Upper lobe of left lung (tissue), 6 donors: Measurements from ENCODE around the gene RAPGEF1. TPM values are rescaled to one million over a fixed set of nuclear protein-coding genes. Genes with fewer than 3 reads are reported as not detected.
A peak's percentile ranks its signal among the peaks of the same experiment; 100 is the strongest.

ENCODE experiments used
- ATAC-seq, 2 donors: fragments of 200-7000 bp; cut with Tn5 transposase; one replicate each; pipeline ENCODE4 v1.9.1; 2022; ENCODE audit warnings: mild to moderate bottlenecking in 2 of 2, moderate library complexity in 2 of 2; ENCODE audit not compliant: low FRiP score in 2 of 2
- DNase-seq, 2 donors: peaks; one replicate each; pipeline ENCODE4 v3.0.0-alpha.2; 2019 to 2020
- H3K27ac ChIP-seq, 4 donors: fragments of 200-600 bp; sonication (generic); one replicate each; pipeline ENCODE4 v1.5.1; 2016 to 2019
- H3K27me3 ChIP-seq, 4 donors: fragments of 200-600 bp; sonication (generic); one replicate each; pipeline ENCODE4 v1.5.1; 2017 to 2019
- H3K36me3 ChIP-seq, 4 donors: fragments of 200-600 bp; sonication (generic); one replicate each; pipeline ENCODE4 v1.5.1; 2016 to 2019
- H3K4me1 ChIP-seq, 4 donors: fragments of 200-600 bp; sonication (generic); one replicate each; pipeline ENCODE4 v1.5.1; 2018 to 2019
- H3K4me3 ChIP-seq, 4 donors: fragments of 200-600 bp; sonication (generic); one replicate each; pipeline ENCODE4 v1.5.1; 2017 to 2019; ENCODE audit warnings: mild to moderate bottlenecking in 2 of 4, moderate library complexity in 1 of 4
- H3K9me3 ChIP-seq, 4 donors: fragments of 200-600 bp; sonication (generic); one replicate each; pipeline ENCODE4 v1.5.1; 2018 to 2019
- EP300 ChIP-seq, 4 donors: sonication (generic); formaldehyde crosslinking; IDR thresholded peaks; one replicate each; pipeline ENCODE4 v1.5.1; 2017; ENCODE audit warnings: antibody characterized with exemption in 4 of 4, control low read depth in 2 of 4
- POLR2A ChIP-seq, 4 donors: fragments of 450-650 bp; IDR thresholded peaks; one replicate each; pipeline ENCODE4 v1.5.1; 2016 to 2017; ENCODE audit warnings: antibody characterized with exemption in 4 of 4, mild to moderate bottlenecking in 2 of 4
- POLR2AphosphoS5 ChIP-seq, 2 donors: sonication (generic); formaldehyde crosslinking; IDR thresholded peaks; one replicate each; pipeline ENCODE4 v1.5.1; 2017; ENCODE audit warnings: antibody characterized with exemption in 2 of 2
- WGBS, 2 donors: methylation state at CpG; one replicate each; pipeline ENCODE4 v1.1.5; 2017 to 2018; 5-methylcytosine and 5-hydroxymethylcytosine counted together
- total RNA-seq, 6 donors: library from RNA; depleted of rRNA in 4 of 6; stranded (reverse); fragments of >200 nt in 4 of 6; gene quantifications; one replicate each; pipeline versions ENCODE4 v1.1.0 to v1.2.1, GENCODE V29; 2016 to 2021
- TF ChIP-seq, protein P1 (sequence below), 6 experiments: fragments of 450-650 bp in 4 of 6; fragments of 200-600 bp in 2 of 6; sonication (generic) in 2 of 6; IDR thresholded peaks; one replicate each; pipeline ENCODE4 v1.5.1; 2016 to 2019; ENCODE audit warnings: antibody characterized with exemption in 6 of 6
- donor health status: DM: no; HTN: no; CAD: no; lungs with moderate emphysema.
- donor health status: DM: no; HTN: yes; CAD: no; lungs with severe emphysema.

The RAPGEF1 gene
- total RNA-seq, 6 donors from 2014 or later, result 82.8 to 161 (median 96.8) TPM

DNA sequence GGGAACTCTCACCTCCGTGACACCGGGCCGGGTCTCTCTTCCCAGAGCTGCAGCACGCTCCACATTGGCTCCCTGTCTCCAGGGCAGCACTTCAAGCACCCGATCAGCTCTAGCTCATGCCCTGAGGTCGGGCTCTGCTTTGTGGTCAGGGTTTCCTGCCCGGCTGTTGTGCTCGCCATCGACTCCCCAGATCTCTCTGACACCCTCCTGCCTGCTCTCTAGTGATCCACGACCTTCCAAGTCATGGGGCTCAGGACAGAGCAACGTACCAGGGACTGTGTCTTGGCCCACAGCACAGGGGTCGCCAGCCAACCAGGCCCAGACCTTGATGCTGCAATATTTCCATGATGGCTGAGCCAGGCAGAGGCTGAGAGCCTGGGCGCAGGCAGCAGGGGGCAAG, 149.4 kb downstream of the RAPGEF1 start:
- H3K4me1 ChIP-seq, result peaks cover 0 to 11% (median 5%) of the 10 kb centered on the region in 4 donors
- H3K27ac ChIP-seq, result peak overlapping the region in 1 of 4 donors; percentile 41
- no peak overlapping the region for H3K4me3 ChIP-seq
- no peak for ATAC-seq
- no peaks in the 10 kb centered on the region for H3K9me3 ChIP-seq
- H3K36me3 ChIP-seq, result peaks cover 13 to 72% (median 58%) of the 10 kb centered on the region in 4 donors
- no peaks in the 10 kb centered on the region for H3K27me3 ChIP-seq
- DNase-seq, result peak in 1 of 2 donors; percentile 35
- TF ChIP-seq POLR2A (IDR thresholded peaks at IDR 0.05) (no peak), EP300 (IDR thresholded peaks at IDR 0.05) (no peak), POLR2AphosphoS5 (IDR thresholded peaks at IDR 0.05) (no peak)
- TF ChIP-seq, protein P1, sequence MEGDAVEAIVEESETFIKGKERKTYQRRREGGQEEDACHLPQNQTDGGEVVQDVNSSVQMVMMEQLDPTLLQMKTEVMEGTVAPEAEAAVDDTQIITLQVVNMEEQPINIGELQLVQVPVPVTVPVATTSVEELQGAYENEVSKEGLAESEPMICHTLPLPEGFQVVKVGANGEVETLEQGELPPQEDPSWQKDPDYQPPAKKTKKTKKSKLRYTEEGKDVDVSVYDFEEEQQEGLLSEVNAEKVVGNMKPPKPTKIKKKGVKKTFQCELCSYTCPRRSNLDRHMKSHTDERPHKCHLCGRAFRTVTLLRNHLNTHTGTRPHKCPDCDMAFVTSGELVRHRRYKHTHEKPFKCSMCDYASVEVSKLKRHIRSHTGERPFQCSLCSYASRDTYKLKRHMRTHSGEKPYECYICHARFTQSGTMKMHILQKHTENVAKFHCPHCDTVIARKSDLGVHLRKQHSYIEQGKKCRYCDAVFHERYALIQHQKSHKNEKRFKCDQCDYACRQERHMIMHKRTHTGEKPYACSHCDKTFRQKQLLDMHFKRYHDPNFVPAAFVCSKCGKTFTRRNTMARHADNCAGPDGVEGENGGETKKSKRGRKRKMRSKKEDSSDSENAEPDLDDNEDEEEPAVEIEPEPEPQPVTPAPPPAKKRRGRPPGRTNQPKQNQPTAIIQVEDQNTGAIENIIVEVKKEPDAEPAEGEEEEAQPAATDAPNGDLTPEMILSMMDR (IDR thresholded peaks at IDR 0.05), result no peak
- 71 to 85% methylated on average over 10 to 13 of the region's 13 CpGs for WGBS, 2 donors

DNA sequence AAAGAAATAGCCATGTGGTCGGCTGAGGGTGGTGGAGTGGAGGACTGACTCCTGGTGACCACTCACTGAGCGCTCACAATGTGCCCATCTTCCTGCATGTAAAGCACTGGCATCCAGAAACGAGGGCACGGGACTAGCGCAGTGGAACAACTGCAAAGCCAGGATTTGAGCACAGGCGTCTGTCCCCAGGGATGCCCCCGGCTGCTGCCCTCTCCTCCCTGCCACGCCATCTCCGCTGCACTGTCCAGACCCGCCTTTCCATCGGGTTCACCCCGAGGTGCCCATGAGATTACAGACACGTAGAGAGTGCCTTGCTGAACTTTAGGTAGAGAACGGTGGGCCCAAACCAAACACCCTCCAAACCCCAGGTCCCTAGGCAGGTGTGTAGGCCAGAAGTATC, 149.9 kb downstream of the RAPGEF1 start:
- Histone ChIP-seq H3K36me3 (peaks cover 13 to 72% (median 56%) of the 10 kb centered on the region in 4 donors), H3K27me3 (no peaks in the 10 kb centered on the region), H3K4me3 (no peak overlapping the region), H3K9me3 (no peaks in the 10 kb centered on the region), H3K4me1 (peaks cover 3 to 14% (median 7%) of the 10 kb centered on the region in 4 donors), H3K27ac (no peak overlapping the region)
- 92 to 93% methylated on average over 13 to 14 of the region's 14 CpGs for WGBS, 2 donors
- TF ChIP-seq EP300 (IDR thresholded peaks at IDR 0.05) (no peak), POLR2A (IDR thresholded peaks at IDR 0.05) (no peak), POLR2AphosphoS5 (IDR thresholded peaks at IDR 0.05) (no peak)
- TF ChIP-seq, protein P1 (IDR thresholded peaks at IDR 0.05), result no peak
- DNase-seq (no peak), ATAC-seq (no peak)

DNA sequence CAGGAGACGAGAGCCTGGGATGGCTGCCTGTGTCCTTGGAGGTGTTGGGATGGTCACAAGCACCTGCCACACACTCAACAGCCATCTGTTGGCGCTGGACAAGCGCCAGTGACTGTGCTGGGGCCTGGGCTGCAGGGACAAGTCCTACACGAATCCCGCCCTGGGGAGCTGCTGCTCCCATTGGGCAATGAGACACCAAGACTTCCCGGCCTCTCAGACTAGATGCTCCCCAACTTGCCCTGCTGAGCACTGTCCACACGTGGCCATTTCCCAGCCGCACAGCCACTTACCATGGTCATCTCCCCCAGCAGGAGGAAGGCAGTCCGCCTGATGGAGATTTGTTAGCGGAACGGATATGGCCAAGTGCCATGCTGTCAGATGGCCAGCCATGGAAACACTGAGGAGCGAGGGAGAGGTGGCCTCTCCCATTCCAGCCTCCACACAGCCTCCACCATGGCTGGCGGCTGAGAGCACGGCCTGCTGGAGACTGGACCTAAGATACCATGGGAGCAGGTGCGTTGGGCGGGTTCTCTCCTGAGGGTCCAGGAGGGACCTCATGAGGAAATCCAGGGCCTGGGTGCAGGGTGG, 150.7 kb downstream of the RAPGEF1 start:
- peaks cover 14 to 72% (median 55%) of the 10 kb centered on the region in 4 donors for H3K36me3 ChIP-seq
- DNase-seq, result no peak
- no peak for ATAC-seq

DNA sequence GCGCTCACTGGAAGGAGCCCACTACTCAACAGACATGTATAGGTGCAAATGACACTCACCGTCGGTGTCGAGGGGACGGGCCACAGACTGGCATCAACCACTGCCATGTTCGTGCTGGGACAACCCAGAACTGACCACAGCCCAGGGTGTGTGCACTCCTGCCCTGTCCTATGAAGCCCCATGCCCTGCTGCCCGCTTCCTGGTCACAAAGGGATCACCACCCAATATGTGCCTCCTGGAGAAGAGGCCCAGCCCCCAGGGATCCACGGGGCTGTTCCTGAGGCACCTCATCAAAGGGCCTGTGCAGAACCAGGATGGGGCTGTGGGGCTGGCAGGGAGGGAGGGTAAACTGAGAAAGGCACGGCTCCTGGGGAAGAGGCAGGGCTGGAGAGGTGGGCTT, 151.5 kb downstream of the RAPGEF1 start:
- ATAC-seq (no peak), DNase-seq (no peak)
- Histone ChIP-seq H3K27ac (peak overlapping the region in 1 of 4 donors; percentile 3), H3K9me3 (no peaks in the 10 kb centered on the region), H3K36me3 (peaks cover 22 to 72% (median 56%) of the 10 kb centered on the region in 4 donors), H3K4me3 (no peak overlapping the region), H3K27me3 (no peaks in the 10 kb centered on the region), H3K4me1 (peaks cover 9 to 19% (median 15%) of the 10 kb centered on the region in 4 donors)
- TF ChIP-seq, protein P1 (IDR thresholded peaks at IDR 0.05), result no peak
- TF ChIP-seq EP300 (IDR thresholded peaks at IDR 0.05), result no peak
- 82 to 93% methylated on average over 6 to 9 of the region's 9 CpGs for WGBS, 2 donors

More for the DNA sequence above, 150.7 kb downstream of the RAPGEF1 start:
- peaks cover 9 to 17% (median 14%) of the 10 kb centered on the region in 4 donors for H3K4me1 ChIP-seq
- TF ChIP-seq, protein P1 (IDR thresholded peaks at IDR 0.05), result no peak
- TF ChIP-seq POLR2AphosphoS5 (IDR thresholded peaks at IDR 0.05), result no peak
- TF ChIP-seq POLR2A (IDR thresholded peaks at IDR 0.05), result no peak
- TF ChIP-seq EP300 (IDR thresholded peaks at IDR 0.05), result no peak
- WGBS, 2 donors, result 96 to 98% methylated on average over 5 to 14 of the region's 16 CpGs
- no peaks in the 10 kb centered on the region for H3K27me3 ChIP-seq
- no peak overlapping the region for H3K27ac ChIP-seq
- no peaks in the 10 kb centered on the region for H3K9me3 ChIP-seq
- H3K4me3 ChIP-seq, result no peak overlapping the region

DNA sequence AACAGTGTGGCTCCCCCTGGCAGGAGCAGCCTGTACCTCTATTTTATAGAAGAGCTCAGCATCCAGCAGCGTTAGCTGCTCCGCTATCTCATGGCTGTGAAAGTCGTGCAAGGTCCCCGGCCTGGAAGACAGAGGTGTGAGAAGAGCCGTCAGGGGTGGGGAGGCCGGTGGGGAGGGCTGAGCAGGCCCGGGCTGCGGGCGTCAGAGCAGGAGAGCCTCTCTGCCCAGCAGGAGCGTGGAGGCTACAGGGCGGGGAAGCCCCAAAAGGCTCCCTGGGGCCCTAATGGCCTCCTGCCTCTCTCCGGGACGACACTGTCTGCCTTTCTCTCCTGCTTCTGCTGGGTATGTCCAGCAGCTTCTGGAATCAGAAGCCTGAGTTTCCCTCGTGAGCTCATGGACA, 152.0 kb downstream of the RAPGEF1 start:
- TF ChIP-seq, protein P1 (IDR thresholded peaks at IDR 0.05), result no peak
- TF ChIP-seq POLR2AphosphoS5 (IDR thresholded peaks at IDR 0.05) (no peak), EP300 (IDR thresholded peaks at IDR 0.05) (no peak), POLR2A (IDR thresholded peaks at IDR 0.05) (no peak)
- Histone ChIP-seq H3K27ac (peak overlapping the region in 1 of 4 donors; percentile 3), H3K27me3 (no peaks in the 10 kb centered on the region), H3K9me3 (no peaks in the 10 kb centered on the region), H3K4me3 (no peak overlapping the region), H3K4me1 (peaks cover 9 to 19% (median 15%) of the 10 kb centered on the region in 4 donors), H3K36me3 (peaks cover 24 to 72% (median 59%) of the 10 kb centered on the region in 4 donors)
- ATAC-seq (no peak), DNase-seq (no peak)
- WGBS, 2 donors, result 80 to 88% methylated on average over 8 to 13 of the region's 14 CpGs
